ENCODE data around the gene RNF112.

The RNF112 gene

GRCh38 chr17:19388791-19389785 lies 21.9 kb upstream of the RNF112 start:
- TF ChIP-seq CTCF (conservative IDR thresholded peaks at IDR 0.05; ENCODE audit: low read depth, low read length), result no peak
- no peak for DNase-seq (ENCODE audit: low read depth)
- H3K4me3 ChIP-seq (ENCODE audit: low read depth, low read length), result no peak overlapping the region

- H3K4me3 ChIP-seq (ENCODE audit: low read depth, low read length), result no peak overlapping the region
- TF ChIP-seq CTCF (conservative IDR thresholded peaks at IDR 0.05; ENCODE audit: low read depth, low read length), result no peak
- no peak for DNase-seq (ENCODE audit: low read depth)
These were observed 20.1 kb upstream of the RNF112 start for GRCh38 chr17:19390951-19391350.

GRCh38 chr17:19391432-19391831 lies 19.6 kb upstream of the RNF112 start:
- TF ChIP-seq CTCF (conservative IDR thresholded peaks at IDR 0.05; ENCODE audit: low read depth, low read length), result no peak
- DNase-seq (ENCODE audit: low read depth), result no peak
- H3K4me3 ChIP-seq (ENCODE audit: low read depth, low read length), result no peak overlapping the region

- no peak for TF ChIP-seq CTCF (conservative IDR thresholded peaks at IDR 0.05; ENCODE audit: low read depth, low read length)
- no peak overlapping the region for H3K4me3 ChIP-seq (ENCODE audit: low read depth, low read length)
- no peak for DNase-seq (ENCODE audit: low read depth)
These were observed 18.7 kb upstream of the RNF112 start for GRCh38 chr17:19392303-19392702.

GRCh38 chr17:19397556-19398041 lies 13.4 kb upstream of the RNF112 start:
- H3K4me3 ChIP-seq (ENCODE audit: low read depth, low read length), result no peak overlapping the region
- DNase-seq (ENCODE audit: low read depth), result no peak
- peak; percentile 21 for TF ChIP-seq CTCF (conservative IDR thresholded peaks at IDR 0.05; ENCODE audit: low read depth, low read length)

GRCh38 chr17:19398301-19399181 lies 12.5 kb upstream of the RNF112 start:
- DNase-seq (ENCODE audit: low read depth), result peak; percentile 83

More at GRCh38 chr17:19398301-19399181, 12.5 kb upstream of the RNF112 start:
- TF ChIP-seq CTCF (conservative IDR thresholded peaks at IDR 0.05; ENCODE audit: low read depth, low read length), result no peak
- H3K4me3 ChIP-seq (ENCODE audit: low read depth, low read length), result no peak overlapping the region
